B cell (primary cell): ENCODE measurements around the gene EXOSC2.

Source experiments
- EZH2 ChIP-seq: IDR thresholded peaks from 2 replicates; pipeline ENCODE4 v1.6.1; 2012; ENCODE audit warnings: borderline replicate concordance, low read depth, mild to moderate bottlenecking, moderate library complexity, low read length; ENCODE audit not compliant: insufficient read depth, poor library complexity, severe bottlenecking
- TF ChIP-seq, protein P1 (sequence below): fragments of 200-600 bp; IDR thresholded peaks from one replicate; pipeline ENCODE4 v1.8.0; 2022; ENCODE audit warnings: antibody characterized with exemption, mild to moderate bottlenecking

DNA sequence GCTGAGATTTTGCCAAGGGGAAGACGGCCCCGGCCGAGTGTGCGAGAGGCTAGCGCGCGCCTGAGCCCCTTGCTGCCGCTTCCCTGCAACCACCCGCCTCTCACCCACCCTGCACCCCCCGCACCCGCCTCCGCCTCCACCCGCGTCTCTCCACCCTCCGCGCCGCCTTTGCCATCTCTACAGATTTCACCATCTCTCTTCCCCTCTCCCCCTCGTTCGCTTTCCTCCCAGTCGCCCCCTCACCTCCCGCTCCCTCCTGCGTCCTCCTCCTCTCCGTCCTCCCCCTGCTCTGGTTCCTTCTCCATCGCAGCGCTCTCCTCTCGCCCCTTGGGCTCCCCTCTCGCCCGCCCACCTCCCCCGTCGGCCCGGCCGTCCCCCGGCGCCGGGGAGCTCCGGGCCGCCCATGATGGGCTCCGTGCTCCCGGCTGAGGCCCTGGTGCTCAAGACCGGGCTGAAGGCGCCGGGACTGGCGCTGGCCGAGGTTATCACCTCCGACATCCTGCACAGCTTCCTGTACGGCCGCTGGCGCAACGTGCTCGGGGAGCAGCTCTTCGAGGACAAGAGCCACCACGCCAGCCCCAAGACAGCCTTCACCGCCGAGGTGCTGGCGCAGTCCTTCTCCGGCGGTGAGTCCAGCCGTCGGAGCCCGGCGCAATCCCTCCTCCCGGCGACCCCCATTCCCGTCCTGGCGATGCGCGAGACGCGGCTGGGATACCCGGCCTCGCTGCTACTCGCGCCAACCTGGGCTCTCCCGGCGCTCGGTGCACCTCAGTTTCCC lies 29.1 kb upstream of the EXOSC2 start, which contains the start of gene PRDM12:
- TF ChIP-seq, protein P1, sequence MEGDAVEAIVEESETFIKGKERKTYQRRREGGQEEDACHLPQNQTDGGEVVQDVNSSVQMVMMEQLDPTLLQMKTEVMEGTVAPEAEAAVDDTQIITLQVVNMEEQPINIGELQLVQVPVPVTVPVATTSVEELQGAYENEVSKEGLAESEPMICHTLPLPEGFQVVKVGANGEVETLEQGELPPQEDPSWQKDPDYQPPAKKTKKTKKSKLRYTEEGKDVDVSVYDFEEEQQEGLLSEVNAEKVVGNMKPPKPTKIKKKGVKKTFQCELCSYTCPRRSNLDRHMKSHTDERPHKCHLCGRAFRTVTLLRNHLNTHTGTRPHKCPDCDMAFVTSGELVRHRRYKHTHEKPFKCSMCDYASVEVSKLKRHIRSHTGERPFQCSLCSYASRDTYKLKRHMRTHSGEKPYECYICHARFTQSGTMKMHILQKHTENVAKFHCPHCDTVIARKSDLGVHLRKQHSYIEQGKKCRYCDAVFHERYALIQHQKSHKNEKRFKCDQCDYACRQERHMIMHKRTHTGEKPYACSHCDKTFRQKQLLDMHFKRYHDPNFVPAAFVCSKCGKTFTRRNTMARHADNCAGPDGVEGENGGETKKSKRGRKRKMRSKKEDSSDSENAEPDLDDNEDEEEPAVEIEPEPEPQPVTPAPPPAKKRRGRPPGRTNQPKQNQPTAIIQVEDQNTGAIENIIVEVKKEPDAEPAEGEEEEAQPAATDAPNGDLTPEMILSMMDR: no peak
- peak; percentile 60 for TF ChIP-seq EZH2
